SK-N-SH (cell line): ENCODE measurements around the gene AHNAK. TPM values are rescaled to one million over a fixed set of nuclear protein-coding genes. Genes with fewer than 3 reads are reported as not detected.

Source experiments
- CTCF ChIA-PET: fragments of 300-600, 350-600 bp; formaldehyde crosslinking; extraction: SDS; loops from one replicate; lab custom pipeline; 2021; lab: Yijun Ruan, JAX
- POLR2A ChIA-PET: fragments of 350-600 bp; sonication (Branson Sonifier 250); formaldehyde crosslinking; extraction: SDS; loops from one replicate; lab custom pipeline; 2020; ENCODE audit warnings: antibody characterized with exemption, inconsistent platforms; lab: Yijun Ruan, JAX
- DNase-seq: peaks from one replicate; pipeline ENCODE4 v3.0.0; 2012
- H2AFZ ChIP-seq: fragments of 200-600 bp; sonication (generic); 2 replicates; pipeline ENCODE4 v1.8.1; 2016; ENCODE audit warnings: antibody characterized with exemption, mild to moderate bottlenecking, low read depth
- H3F3A ChIP-seq: fragments of 200-600 bp; sonication (generic); replicated peaks from 2 replicates; pipeline ENCODE3; 2016; ENCODE audit warnings: antibody characterized with exemption, mild to moderate bottlenecking; ENCODE audit not compliant: insufficient read depth
- H3K27ac ChIP-seq, 2 experiments: fragments of 200-500 bp in 1 of 2; fragments of 200-600 bp in 1 of 2; sonication (Bioruptor generic) in 1 of 2; sonication (generic), shearing (Covaris generic) in 1 of 2; 2 replicates each; pipeline versions ENCODE4 v1.5.1 to v1.6.1; 2014 to 2016; ENCODE audit warnings: low read depth in 2 of 2, inconsistent platforms in 1 of 2, low read length in 1 of 2, mild to moderate bottlenecking in 1 of 2, mixed read lengths in 1 of 2
- H3K27me3 ChIP-seq: fragments of 200-600 bp; sonication (generic), shearing (Covaris generic); 2 replicates; pipeline ENCODE4 v1.6.1; 2016; ENCODE audit warnings: mixed run types; ENCODE audit not compliant: insufficient read depth
- H3K36me3 ChIP-seq, 2 experiments: fragments of 200-500 bp in 1 of 2; fragments of 200-600 bp in 1 of 2; sonication (Bioruptor generic) in 1 of 2; sonication (generic) in 1 of 2; replicated peaks in 1 of 2; 2 replicates each; pipeline versions ENCODE3 to v1.5.1; 2014 to 2016; ENCODE audit warnings: low read length in 1 of 2, mild to moderate bottlenecking in 1 of 2; ENCODE audit not compliant: insufficient read depth in 2 of 2, control insufficient read depth in 1 of 2
- H3K4me1 ChIP-seq, 2 experiments: fragments of 200-500 bp in 1 of 2; fragments of 200-600 bp in 1 of 2; sonication (Bioruptor generic) in 1 of 2; sonication (generic), shearing (Covaris generic) in 1 of 2; 2 replicates each; pipeline versions ENCODE4 v1.5.1 to v1.6.1; 2014 to 2016; ENCODE audit warnings: low read depth in 1 of 2, low read length in 1 of 2, mixed run types in 1 of 2; ENCODE audit not compliant: insufficient read depth in 2 of 2, control insufficient read depth in 1 of 2
- H3K4me2 ChIP-seq: fragments of 200-600 bp; sonication (generic), shearing (Covaris generic); 2 replicates; pipeline ENCODE4 v1.6.1; 2017; ENCODE audit warnings: mixed run types
- H3K4me3 ChIP-seq, 2 experiments: fragments of 200-500 bp in 1 of 2; fragments of 200-600 bp in 1 of 2; sonication (Bioruptor generic) in 1 of 2; sonication (generic), shearing (Covaris generic) in 1 of 2; 2 replicates each; pipeline versions ENCODE4 v1.5.1 to v1.8.1; 2014 to 2016; ENCODE audit warnings: low read depth in 2 of 2, inconsistent platforms in 1 of 2, low read length in 1 of 2, mild to moderate bottlenecking in 1 of 2, mixed read lengths in 1 of 2, moderate library complexity in 1 of 2
- H3K79me2 ChIP-seq: fragments of 200-600 bp; sonication (generic); 2 replicates; pipeline ENCODE4 v1.8.1; 2017; ENCODE audit warnings: mild to moderate bottlenecking; ENCODE audit not compliant: insufficient read depth
- H3K9ac ChIP-seq: fragments of 200-600 bp; sonication (generic); 2 replicates; pipeline ENCODE4 v1.6.1; 2017; ENCODE audit warnings: mixed run types
- H3K9me2 ChIP-seq: fragments of 200-600 bp; sonication (generic); 2 replicates; pipeline ENCODE4 v1.6.1; 2017; ENCODE audit warnings: mixed run types
- H3K9me3 ChIP-seq: fragments of 200-600 bp; sonication (generic); 2 replicates; pipeline ENCODE4 v1.6.1; 2017; ENCODE audit warnings: mixed run types, mild to moderate bottlenecking, moderate library complexity
- H4K20me1 ChIP-seq: fragments of 200-600 bp; sonication (generic); 2 replicates; pipeline ENCODE4 v1.6.1; 2017; ENCODE audit warnings: mild to moderate bottlenecking, mixed run types; ENCODE audit not compliant: insufficient read depth
- FOXJ3 ChIP-seq: sonication (generic); formaldehyde crosslinking; IDR thresholded peaks from 2 replicates; pipeline ENCODE4 v1.5.1; 2020; ENCODE audit warnings: mild to moderate bottlenecking, missing genetic modification reagents
- GABPA ChIP-seq: IDR thresholded peaks from 2 replicates; pipeline ENCODE4 v1.4.0; 2012; ENCODE audit warnings: low read depth, mild to moderate bottlenecking
- GATA2 ChIP-seq: sonication (generic); formaldehyde crosslinking; IDR thresholded peaks from 2 replicates; pipeline ENCODE4 v1.5.0; 2020; ENCODE audit warnings: mild to moderate bottlenecking, missing genetic modification reagents
- JUND ChIP-seq: IDR thresholded peaks from 2 replicates; pipeline ENCODE4 v1.4.0; 2012
- MEF2A ChIP-seq: IDR thresholded peaks from 2 replicates; pipeline ENCODE4 v1.4.0; 2012; ENCODE audit warnings: low read depth, borderline replicate concordance
- RXRA ChIP-seq: IDR thresholded peaks from 2 replicates; pipeline ENCODE4 v1.4.0; 2012; ENCODE audit warnings: low read depth, mild to moderate bottlenecking, borderline replicate concordance
- SMC3 ChIP-seq: IDR thresholded peaks from 2 replicates; pipeline ENCODE4 v1.6.1; 2012; ENCODE audit warnings: low read depth, low read length, improper control_type of control experiment
- TAF1 ChIP-seq: IDR thresholded peaks from 2 replicates; pipeline ENCODE4 v1.6.1; 2012; ENCODE audit warnings: low read depth, mild to moderate bottlenecking, low read length, moderate library complexity, borderline replicate concordance
- TCF12 ChIP-seq: IDR thresholded peaks from 2 replicates; pipeline ENCODE4 v1.4.0; 2012
- YY1 ChIP-seq: IDR thresholded peaks from 2 replicates; pipeline ENCODE4 v1.4.0; 2012; ENCODE audit warnings: low read depth, mild to moderate bottlenecking
- WGBS: methylation state at CpG from one replicate; pipeline ENCODE4 v1.1.6; 2017; ENCODE audit warnings: low lambda C conversion rate; 5-methylcytosine and 5-hydroxymethylcytosine counted together
- polyA plus RNA-seq, 3 experiments: library from polyadenylated mRNA; depleted of rRNA; stranded (reverse); fragments of >200 nt; gene quantifications; 2 replicates each; pipeline ENCODE4 v1.2.3, GENCODE V29; 2012
- TF ChIP-seq, protein P1 (sequence below): fragments of 150-350 bp; IDR thresholded peaks from 2 replicates; pipeline ENCODE4 v1.6.1; 2016; ENCODE audit warnings: mild to moderate bottlenecking, low read depth, low read length
- TF ChIP-seq, protein P2 (sequence below): IDR thresholded peaks from 2 replicates; pipeline ENCODE4 v1.4.0; 2012; ENCODE audit warnings: low read depth
- TF ChIP-seq, protein P3 (sequence below): IDR thresholded peaks from 2 replicates; pipeline ENCODE4 v1.4.0; 2012; ENCODE audit warnings: low read depth, borderline replicate concordance
- TF ChIP-seq, protein P4 (sequence below): fragments of 200-600 bp; sonication (generic); IDR thresholded peaks from 2 replicates; pipeline ENCODE4 v1.6.1; 2017; ENCODE audit warnings: antibody characterized with exemption, mild to moderate bottlenecking, moderate library complexity

AHNAK gene
- polyA plus RNA-seq, 1 of the 3 experiments (the other 2 are of a cell fraction): 57.8 TPM

DNA sequence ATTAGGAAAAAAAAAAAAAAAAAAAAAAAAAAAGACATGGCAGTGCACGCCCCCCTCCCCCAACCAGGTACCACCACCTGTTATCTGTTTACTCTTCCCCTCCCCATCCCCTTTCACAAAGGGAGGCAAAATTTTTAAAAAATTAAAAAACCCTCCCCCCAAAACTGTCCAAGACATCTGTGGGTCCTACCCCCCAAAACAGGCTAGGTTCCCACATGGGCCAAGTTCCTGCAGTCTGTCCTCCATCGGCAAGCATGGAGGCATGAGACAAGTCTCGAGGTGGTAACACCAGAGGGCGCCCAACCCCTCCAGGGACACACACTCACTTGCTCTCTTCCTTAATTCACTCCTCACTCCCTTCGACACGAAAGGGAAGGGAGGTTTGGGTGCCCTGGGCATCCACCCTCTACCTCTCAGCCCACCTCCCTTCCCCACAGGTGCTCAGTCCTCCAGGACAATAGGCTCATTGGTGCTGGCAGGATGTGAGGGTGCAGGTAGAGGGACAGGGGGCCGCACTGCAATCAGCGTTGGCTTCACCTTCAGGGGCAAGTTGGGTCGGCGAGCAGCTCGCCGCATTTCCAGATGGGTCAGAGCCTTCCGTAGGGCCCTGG is 46.9 kb upstream of the AHNAK start (continued):
- TF ChIP-seq GATA2 (CRISPR knock-in tag) (no peak), RXRA (no peak), TAF1 (no peak)
- TF ChIP-seq, protein P1, sequence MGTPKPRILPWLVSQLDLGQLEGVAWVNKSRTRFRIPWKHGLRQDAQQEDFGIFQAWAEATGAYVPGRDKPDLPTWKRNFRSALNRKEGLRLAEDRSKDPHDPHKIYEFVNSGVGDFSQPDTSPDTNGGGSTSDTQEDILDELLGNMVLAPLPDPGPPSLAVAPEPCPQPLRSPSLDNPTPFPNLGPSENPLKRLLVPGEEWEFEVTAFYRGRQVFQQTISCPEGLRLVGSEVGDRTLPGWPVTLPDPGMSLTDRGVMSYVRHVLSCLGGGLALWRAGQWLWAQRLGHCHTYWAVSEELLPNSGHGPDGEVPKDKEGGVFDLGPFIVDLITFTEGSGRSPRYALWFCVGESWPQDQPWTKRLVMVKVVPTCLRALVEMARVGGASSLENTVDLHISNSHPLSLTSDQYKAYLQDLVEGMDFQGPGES: no peak
- TF ChIP-seq, protein P2, sequence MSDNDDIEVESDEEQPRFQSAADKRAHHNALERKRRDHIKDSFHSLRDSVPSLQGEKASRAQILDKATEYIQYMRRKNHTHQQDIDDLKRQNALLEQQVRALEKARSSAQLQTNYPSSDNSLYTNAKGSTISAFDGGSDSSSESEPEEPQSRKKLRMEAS: no peak
- TF ChIP-seq, protein P3, sequence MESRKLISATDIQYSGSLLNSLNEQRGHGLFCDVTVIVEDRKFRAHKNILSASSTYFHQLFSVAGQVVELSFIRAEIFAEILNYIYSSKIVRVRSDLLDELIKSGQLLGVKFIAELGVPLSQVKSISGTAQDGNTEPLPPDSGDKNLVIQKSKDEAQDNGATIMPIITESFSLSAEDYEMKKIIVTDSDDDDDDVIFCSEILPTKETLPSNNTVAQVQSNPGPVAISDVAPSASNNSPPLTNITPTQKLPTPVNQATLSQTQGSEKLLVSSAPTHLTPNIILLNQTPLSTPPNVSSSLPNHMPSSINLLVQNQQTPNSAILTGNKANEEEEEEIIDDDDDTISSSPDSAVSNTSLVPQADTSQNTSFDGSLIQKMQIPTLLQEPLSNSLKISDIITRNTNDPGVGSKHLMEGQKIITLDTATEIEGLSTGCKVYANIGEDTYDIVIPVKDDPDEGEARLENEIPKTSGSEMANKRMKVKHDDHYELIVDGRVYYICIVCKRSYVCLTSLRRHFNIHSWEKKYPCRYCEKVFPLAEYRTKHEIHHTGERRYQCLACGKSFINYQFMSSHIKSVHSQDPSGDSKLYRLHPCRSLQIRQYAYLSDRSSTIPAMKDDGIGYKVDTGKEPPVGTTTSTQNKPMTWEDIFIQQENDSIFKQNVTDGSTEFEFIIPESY: no peak

DNA sequence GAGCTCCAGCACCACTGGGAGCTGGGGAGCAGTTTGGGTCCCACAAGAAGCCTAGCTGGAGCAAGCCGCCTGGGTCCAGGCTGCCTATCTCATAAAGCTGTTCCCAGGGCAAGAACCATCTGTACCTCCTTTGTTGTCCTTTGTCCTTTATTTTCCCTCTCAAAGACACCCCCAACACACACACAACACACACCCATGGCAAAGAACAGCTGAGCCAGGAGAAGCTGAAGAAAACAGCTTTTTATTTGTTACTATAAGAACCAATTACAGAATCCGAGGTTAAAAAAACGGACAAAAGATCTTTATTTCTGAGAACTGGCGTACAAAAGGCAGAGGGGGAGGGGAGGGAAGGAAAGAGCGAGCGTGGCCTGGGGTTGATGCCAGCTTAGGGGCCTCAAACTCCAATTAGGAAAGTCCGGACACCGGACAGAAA is 46.4 kb upstream of the AHNAK start:
- DNase-seq: no peak
- H3K27ac ChIP-seq: peak overlapping the region; percentile 80 to 94
- H3K4me1 ChIP-seq: peaks cover 13 to 17% of the 10 kb centered on the region in 2 experiments; a peak in 3 of 4 replicates
- peaks cover 50% of the 10 kb centered on the region for H3F3A ChIP-seq
- H3K9me3 ChIP-seq: no peaks in the 10 kb centered on the region
- peaks cover 47% of the 10 kb centered on the region for H3K79me2 ChIP-seq
- H3K36me3 ChIP-seq: peaks cover 47 to 48% of the 10 kb centered on the region in 2 experiments
- POLR2A ChIA-PET: interaction anchor here (1.0 to 2.8 kb wide), 5 partner anchors 19 to 134 kb away, joined by 3 to 47 read pairs (median 18); partner anchors contain the start of genes B3GAT3, EEF1G, EML3 and GANAB
- CTCF ChIA-PET: interaction anchor here (1.1 to 6.2 kb wide), 11 partner anchors 8 to 198 kb away, joined by 3 to 69 read pairs (median 7); partner anchors contain the start of genes EML3, MTA2, ROM1 and TMEM179B
- H3K9ac ChIP-seq: no peak overlapping the region
- no peaks in the 10 kb centered on the region for H4K20me1 ChIP-seq
- H3K4me2 ChIP-seq: peak overlapping the region; percentile 88; the same call in 1 of the 2 replicates
- no peaks in the 10 kb centered on the region for H3K9me2 ChIP-seq
- no peak overlapping the region for H2AFZ ChIP-seq
- no peaks in the 10 kb centered on the region for H3K27me3 ChIP-seq
- WGBS: 68% methylated on average over 8 of the region's 8 CpGs
- H3K4me3 ChIP-seq: no peak overlapping the region
- TF ChIP-seq, protein P1: no peak
- TF ChIP-seq GABPA (no peak), YY1 (no peak), SMC3 (no peak), GATA2 (CRISPR knock-in tag) (no peak), FOXJ3 (CRISPR knock-in tag) (no peak), TCF12 (no peak), JUND (no peak), MEF2A (no peak)
- TF ChIP-seq, protein P3: no peak
- TF ChIP-seq, protein P4, sequence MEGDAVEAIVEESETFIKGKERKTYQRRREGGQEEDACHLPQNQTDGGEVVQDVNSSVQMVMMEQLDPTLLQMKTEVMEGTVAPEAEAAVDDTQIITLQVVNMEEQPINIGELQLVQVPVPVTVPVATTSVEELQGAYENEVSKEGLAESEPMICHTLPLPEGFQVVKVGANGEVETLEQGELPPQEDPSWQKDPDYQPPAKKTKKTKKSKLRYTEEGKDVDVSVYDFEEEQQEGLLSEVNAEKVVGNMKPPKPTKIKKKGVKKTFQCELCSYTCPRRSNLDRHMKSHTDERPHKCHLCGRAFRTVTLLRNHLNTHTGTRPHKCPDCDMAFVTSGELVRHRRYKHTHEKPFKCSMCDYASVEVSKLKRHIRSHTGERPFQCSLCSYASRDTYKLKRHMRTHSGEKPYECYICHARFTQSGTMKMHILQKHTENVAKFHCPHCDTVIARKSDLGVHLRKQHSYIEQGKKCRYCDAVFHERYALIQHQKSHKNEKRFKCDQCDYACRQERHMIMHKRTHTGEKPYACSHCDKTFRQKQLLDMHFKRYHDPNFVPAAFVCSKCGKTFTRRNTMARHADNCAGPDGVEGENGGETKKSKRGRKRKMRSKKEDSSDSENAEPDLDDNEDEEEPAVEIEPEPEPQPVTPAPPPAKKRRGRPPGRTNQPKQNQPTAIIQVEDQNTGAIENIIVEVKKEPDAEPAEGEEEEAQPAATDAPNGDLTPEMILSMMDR: no peak
- TF ChIP-seq, protein P2: no peak
